ENCODE data around the gene GRP.

Gene GRP

GRCh38 chr18:59202258-59202820 lies 17.6 kb upstream of the GRP start:
- Histone ChIP-seq H3K27ac (ENCODE audit: low read depth, low read length) (no peak overlapping the region), H3K9ac (ENCODE audit: low read depth, low read length) (no peak overlapping the region), H3K9me3 (ENCODE audit: control insufficient read depth, insufficient read depth, low read length) (no peaks in the 10 kb centered on the region), H3K4me3 (ENCODE audit: low read depth, low read length) (no peak overlapping the region), H3K4me1 (ENCODE audit: control insufficient read depth, insufficient read depth, low read length) (0 out of 2 replicates have a peak, but pooled peaks cover 2% of the 10 kb centered on the region), H3K36me3 (ENCODE audit: control insufficient read depth, insufficient read depth, low read length) (no peaks in the 10 kb centered on the region), H3K27me3 (ENCODE audit: control insufficient read depth, insufficient read depth, low read length) (no peaks in the 10 kb centered on the region)

- no peak overlapping the region for H3K27ac ChIP-seq (ENCODE audit: low read depth, low read length)
- no peaks in the 10 kb centered on the region for H3K27me3 ChIP-seq (ENCODE audit: control insufficient read depth, insufficient read depth, low read length)
- no peak overlapping the region for H3K9ac ChIP-seq (ENCODE audit: low read depth, low read length)
- no peak overlapping the region for H3K4me3 ChIP-seq (ENCODE audit: low read depth, low read length)
- H3K36me3 ChIP-seq (ENCODE audit: control insufficient read depth, insufficient read depth, low read length): no peaks in the 10 kb centered on the region
- H3K9me3 ChIP-seq (ENCODE audit: control insufficient read depth, insufficient read depth, low read length): no peaks in the 10 kb centered on the region
- no peaks in the 10 kb centered on the region for H3K4me1 ChIP-seq (ENCODE audit: control insufficient read depth, insufficient read depth, low read length)
These were observed 12.5 kb upstream of the GRP start for GRCh38 chr18:59207506-59207905.

GRCh38 chr18:59208602-59209125 lies 11.3 kb upstream of the GRP start:
- no peaks in the 10 kb centered on the region for H3K4me1 ChIP-seq (ENCODE audit: control insufficient read depth, insufficient read depth, low read length)
- no peaks in the 10 kb centered on the region for H3K9me3 ChIP-seq (ENCODE audit: control insufficient read depth, insufficient read depth, low read length)
- no peaks in the 10 kb centered on the region for H3K36me3 ChIP-seq (ENCODE audit: control insufficient read depth, insufficient read depth, low read length)
- H3K27ac ChIP-seq (ENCODE audit: low read depth, low read length): no peak overlapping the region
- H3K4me3 ChIP-seq (ENCODE audit: low read depth, low read length): no peak overlapping the region
- H3K9ac ChIP-seq (ENCODE audit: low read depth, low read length): no peak overlapping the region
- no peaks in the 10 kb centered on the region for H3K27me3 ChIP-seq (ENCODE audit: control insufficient read depth, insufficient read depth, low read length)

- Histone ChIP-seq H3K9me3 (ENCODE audit: control insufficient read depth, insufficient read depth, low read length) (no peaks in the 10 kb centered on the region), H3K36me3 (ENCODE audit: control insufficient read depth, insufficient read depth, low read length) (no peaks in the 10 kb centered on the region)
These were observed 9.7 kb upstream of the GRP start for GRCh38 chr18:59210299-59210698.

GRCh38 chr18:59211629-59212028 lies 8.3 kb upstream of the GRP start:
- H3K36me3 ChIP-seq (ENCODE audit: control insufficient read depth, insufficient read depth, low read length): no peaks in the 10 kb centered on the region
- no peak overlapping the region for H3K4me3 ChIP-seq (ENCODE audit: low read depth, low read length)
- peaks cover 15% of the 10 kb centered on the region for H3K27me3 ChIP-seq (ENCODE audit: control insufficient read depth, insufficient read depth, low read length)
- H3K9me3 ChIP-seq (ENCODE audit: control insufficient read depth, insufficient read depth, low read length): no peaks in the 10 kb centered on the region
- no peaks in the 10 kb centered on the region for H3K4me1 ChIP-seq (ENCODE audit: control insufficient read depth, insufficient read depth, low read length)
- H3K9ac ChIP-seq (ENCODE audit: low read depth, low read length): no peak overlapping the region
- H3K27ac ChIP-seq (ENCODE audit: low read depth, low read length): no peak overlapping the region

More at GRCh38 chr18:59210299-59210698, 9.7 kb upstream of the GRP start:
- H3K9ac ChIP-seq (ENCODE audit: low read depth, low read length): no peak overlapping the region
- H3K27me3 ChIP-seq (ENCODE audit: control insufficient read depth, insufficient read depth, low read length): peaks cover 8% of the 10 kb centered on the region
- no peak overlapping the region for H3K4me3 ChIP-seq (ENCODE audit: low read depth, low read length)
- no peaks in the 10 kb centered on the region for H3K4me1 ChIP-seq (ENCODE audit: control insufficient read depth, insufficient read depth, low read length)
- no peak overlapping the region for H3K27ac ChIP-seq (ENCODE audit: low read depth, low read length)

- H3K9ac ChIP-seq (ENCODE audit: low read depth, low read length): no peak overlapping the region
- peaks cover 10% of the 10 kb centered on the region; the same call in 1 of the 2 replicates for H3K4me1 ChIP-seq (ENCODE audit: control insufficient read depth, insufficient read depth, low read length)
- peaks cover 78% of the 10 kb centered on the region for H3K27me3 ChIP-seq (ENCODE audit: control insufficient read depth, insufficient read depth, low read length)
- H3K4me3 ChIP-seq (ENCODE audit: low read depth, low read length): no peak overlapping the region
- no peak overlapping the region for H3K27ac ChIP-seq (ENCODE audit: low read depth, low read length)
- no peaks in the 10 kb centered on the region for H3K9me3 ChIP-seq (ENCODE audit: control insufficient read depth, insufficient read depth, low read length)
- no peaks in the 10 kb centered on the region for H3K36me3 ChIP-seq (ENCODE audit: control insufficient read depth, insufficient read depth, low read length)
These were observed 1.9 kb upstream of the GRP start for GRCh38 chr18:59218018-59218417.

GRCh38 chr18:59220164-59220783 lies 316 bp downstream of the GRP start:
- Histone ChIP-seq H3K9ac (ENCODE audit: low read depth, low read length) (no peak overlapping the region), H3K27me3 (ENCODE audit: control insufficient read depth, insufficient read depth, low read length) (peaks cover 92% of the 10 kb centered on the region), H3K36me3 (ENCODE audit: control insufficient read depth, insufficient read depth, low read length) (no peaks in the 10 kb centered on the region), H3K4me1 (ENCODE audit: control insufficient read depth, insufficient read depth, low read length) (peaks cover 10% of the 10 kb centered on the region; the same call in 1 of the 2 replicates), H3K4me3 (ENCODE audit: low read depth, low read length) (peak overlapping the region; percentile 67), H3K27ac (ENCODE audit: low read depth, low read length) (no peak overlapping the region), H3K9me3 (ENCODE audit: control insufficient read depth, insufficient read depth, low read length) (no peaks in the 10 kb centered on the region)

GRCh38 chr18:59220784-59221765 lies 1.1 kb downstream of the GRP start:
- peaks cover 97% of the 10 kb centered on the region for H3K27me3 ChIP-seq (ENCODE audit: control insufficient read depth, insufficient read depth, low read length)
- no peak overlapping the region for H3K9ac ChIP-seq (ENCODE audit: low read depth, low read length)
- peaks cover 10% of the 10 kb centered on the region; the same call in 1 of the 2 replicates for H3K4me1 ChIP-seq (ENCODE audit: control insufficient read depth, insufficient read depth, low read length)
- peak overlapping the region; percentile 67 for H3K4me3 ChIP-seq (ENCODE audit: low read depth, low read length)
- H3K9me3 ChIP-seq (ENCODE audit: control insufficient read depth, insufficient read depth, low read length): no peaks in the 10 kb centered on the region
- H3K27ac ChIP-seq (ENCODE audit: low read depth, low read length): no peak overlapping the region
- H3K36me3 ChIP-seq (ENCODE audit: control insufficient read depth, insufficient read depth, low read length): no peaks in the 10 kb centered on the region

GRCh38 chr18:59222341-59222740 lies 2.4 kb downstream of the GRP start:
- H3K27me3 ChIP-seq (ENCODE audit: control insufficient read depth, insufficient read depth, low read length): peaks cover 94% of the 10 kb centered on the region
- H3K4me1 ChIP-seq (ENCODE audit: control insufficient read depth, insufficient read depth, low read length): peaks cover 10% of the 10 kb centered on the region; the same call in 1 of the 2 replicates
- no peak overlapping the region for H3K27ac ChIP-seq (ENCODE audit: low read depth, low read length)

GRCh38 chr18:59228351-59228750 lies 8.4 kb downstream of the GRP start:
- no peak overlapping the region for H3K27ac ChIP-seq (ENCODE audit: low read depth, low read length)
- H3K36me3 ChIP-seq (ENCODE audit: control insufficient read depth, insufficient read depth, low read length): no peaks in the 10 kb centered on the region
- H3K9me3 ChIP-seq (ENCODE audit: control insufficient read depth, insufficient read depth, low read length): no peaks in the 10 kb centered on the region
- H3K27me3 ChIP-seq (ENCODE audit: control insufficient read depth, insufficient read depth, low read length): peaks cover 60% of the 10 kb centered on the region
- no peaks in the 10 kb centered on the region for H3K4me1 ChIP-seq (ENCODE audit: control insufficient read depth, insufficient read depth, low read length)
- no peak overlapping the region for H3K9ac ChIP-seq (ENCODE audit: low read depth, low read length)
- H3K4me3 ChIP-seq (ENCODE audit: low read depth, low read length): no peak overlapping the region

More at GRCh38 chr18:59222341-59222740, 2.4 kb downstream of the GRP start:
- Histone ChIP-seq H3K4me3 (ENCODE audit: low read depth, low read length) (no peak overlapping the region), H3K36me3 (ENCODE audit: control insufficient read depth, insufficient read depth, low read length) (no peaks in the 10 kb centered on the region), H3K9me3 (ENCODE audit: control insufficient read depth, insufficient read depth, low read length) (no peaks in the 10 kb centered on the region), H3K9ac (ENCODE audit: low read depth, low read length) (no peak overlapping the region)

Data from HUES48 (cell line).